Measurements from ENCODE around the gene HOXA11. TPM values are rescaled to one million over a fixed set of nuclear protein-coding genes. Genes with fewer than 3 reads are reported as not detected.

Gene HOXA11
- total RNA-seq, 1 experiment from 2014 or later, result 0.08 TPM

DNA sequence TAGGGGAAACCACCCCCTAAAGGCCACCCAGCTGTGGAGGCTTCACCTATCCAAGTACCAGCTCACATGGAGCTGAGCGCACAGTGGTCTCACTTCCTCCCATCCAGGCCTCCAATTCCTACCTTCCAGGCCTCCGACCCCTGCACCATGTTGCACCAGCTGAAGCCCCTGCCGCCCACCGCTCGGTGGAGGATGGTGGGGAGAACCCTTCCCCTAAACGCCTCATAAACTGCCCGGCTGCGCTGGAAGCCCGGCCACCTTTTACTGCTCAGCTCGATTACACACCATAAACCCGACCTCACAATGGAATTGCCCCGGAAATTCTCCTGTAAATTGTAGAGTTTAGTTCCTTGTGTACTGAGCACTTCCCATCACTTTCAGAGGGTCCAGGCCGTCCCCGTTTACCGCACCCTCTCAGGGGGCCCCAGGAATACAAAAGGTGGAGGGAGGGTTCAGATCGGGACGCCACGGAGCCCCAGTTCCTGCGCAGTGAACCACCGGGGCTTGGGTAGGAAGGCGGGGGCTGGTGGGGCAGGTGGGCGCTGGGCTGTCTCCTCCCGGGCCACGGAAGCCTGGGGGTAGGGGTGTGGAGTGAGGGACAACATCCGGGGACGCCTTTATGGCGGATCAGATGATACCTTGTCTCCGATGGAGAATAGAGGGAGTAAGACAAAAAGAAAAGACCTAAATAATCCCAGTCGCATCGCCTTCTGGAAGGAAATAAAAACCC lies 27.2 kb downstream of the HOXA11 start:
- in situ Hi-C loops (cut with HindIII; ENCODE audit: low pct_unique_long_range_greater_than_20kb, low sequenced_read_pairs), result no loop called here

DNA sequence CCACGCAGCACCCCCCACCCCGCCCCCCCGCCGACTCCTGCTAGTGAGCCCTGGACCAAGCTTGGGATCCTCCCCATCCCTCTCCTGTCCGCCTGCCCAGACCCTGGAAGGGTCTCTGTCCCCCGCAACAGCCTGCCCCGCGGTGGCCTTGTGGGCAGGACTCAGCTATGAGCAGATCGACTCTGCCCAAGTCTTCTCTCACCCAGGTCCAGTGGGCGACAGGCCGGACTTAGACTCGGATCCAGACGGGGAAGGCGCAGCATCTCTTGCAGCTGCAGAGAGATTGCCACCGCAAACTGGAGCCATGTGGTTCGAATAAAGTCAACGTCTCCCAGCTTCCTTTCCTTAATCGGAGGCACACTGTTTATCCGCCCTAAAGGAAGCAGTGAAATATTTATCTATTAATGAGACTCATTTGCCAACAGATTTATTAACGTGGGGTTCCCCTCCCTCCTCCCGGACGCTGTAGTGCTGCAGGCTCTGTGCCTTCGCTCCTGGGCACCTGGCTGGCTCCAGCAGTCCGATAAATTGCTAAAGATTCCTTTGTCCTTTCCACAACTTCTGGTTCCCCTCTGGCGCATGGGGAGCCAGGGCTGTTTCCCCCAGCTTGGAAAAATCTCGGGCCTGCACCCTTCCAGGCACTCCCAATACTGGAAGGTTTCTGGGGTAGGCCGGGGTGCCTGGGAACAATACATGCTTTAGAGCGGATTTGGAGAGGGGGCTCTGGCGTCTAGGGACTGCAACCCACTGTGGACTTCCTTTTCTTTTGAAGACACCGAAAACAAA lies 27.9 kb downstream of the HOXA11 start:
- in situ Hi-C loops (cut with HindIII; ENCODE audit: low pct_unique_long_range_greater_than_20kb, low sequenced_read_pairs), result no loop called here
- DNase-seq (ENCODE audit: low read depth, low spot score), result no peak

More for the DNA sequence above, 27.2 kb downstream of the HOXA11 start:
- DNase-seq (ENCODE audit: low read depth, low spot score), result no peak

DNA sequence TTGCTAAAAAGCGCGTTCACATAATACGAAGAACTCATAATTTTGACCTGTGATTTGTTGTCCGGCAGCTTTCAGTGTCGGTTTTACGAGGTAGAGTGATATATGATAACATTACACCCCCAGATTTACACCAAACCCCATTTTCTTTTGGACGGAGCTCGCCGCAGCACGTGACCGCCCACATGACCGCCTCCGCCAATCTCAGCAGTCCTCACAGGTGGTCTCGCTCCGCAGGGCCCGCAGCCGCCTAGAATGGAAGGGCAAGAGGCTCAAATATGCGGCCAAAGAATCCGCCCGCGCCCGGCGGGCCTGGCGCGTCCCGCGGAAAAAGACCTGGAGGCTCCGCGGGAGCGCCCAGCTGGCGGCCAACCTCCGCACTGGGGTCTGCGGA lies 28.5 kb downstream of the HOXA11 start, which contains the start of gene HOXA7:
HOXA7 (minus strand) TSS at position 168 of the 391 bp plus-strand sequence; CDS start at position 38, 130 bp downstream.
- in situ Hi-C loops (cut with HindIII; ENCODE audit: low pct_unique_long_range_greater_than_20kb, low sequenced_read_pairs), result no loop called here
- no peak for DNase-seq (ENCODE audit: low read depth, low spot score)

DNA sequence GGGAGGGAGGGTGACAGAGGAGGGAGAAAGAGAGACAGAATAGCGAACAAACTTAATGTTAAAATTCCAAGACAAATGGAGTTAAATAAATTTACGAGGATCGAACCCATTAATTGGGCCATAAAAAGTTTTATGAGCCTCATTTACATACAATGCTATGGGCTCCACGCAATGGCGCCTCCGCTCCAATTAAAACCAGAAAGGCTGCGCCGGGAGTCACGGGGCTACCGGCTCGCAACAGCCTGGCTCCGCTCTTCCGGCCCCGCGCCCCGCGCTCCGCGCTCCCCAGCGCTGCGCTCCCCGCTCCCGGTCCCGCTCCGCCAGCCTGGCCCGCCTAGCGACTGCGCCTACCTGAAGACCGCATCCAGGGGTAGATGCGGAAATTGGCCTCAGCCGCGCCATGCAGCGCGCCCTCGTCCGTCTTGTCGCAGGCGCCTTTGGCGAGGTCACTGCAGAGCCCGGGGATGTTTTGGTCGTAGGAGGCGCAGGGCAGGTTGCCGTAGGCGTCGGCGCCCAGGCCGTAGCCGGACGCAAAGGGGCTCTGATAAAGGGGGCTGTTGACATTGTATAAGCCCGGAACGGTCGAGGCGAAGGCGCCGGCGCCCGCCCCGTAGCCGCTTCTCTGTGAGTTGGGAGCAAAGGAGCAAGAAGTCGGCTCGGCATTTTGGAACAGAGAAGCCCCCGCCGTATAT lies 29.1 kb downstream of the HOXA11 start:
- no peak for DNase-seq (ENCODE audit: low read depth, low spot score)
- in situ Hi-C loops (cut with HindIII; ENCODE audit: low pct_unique_long_range_greater_than_20kb, low sequenced_read_pairs), result no loop called here

DNA sequence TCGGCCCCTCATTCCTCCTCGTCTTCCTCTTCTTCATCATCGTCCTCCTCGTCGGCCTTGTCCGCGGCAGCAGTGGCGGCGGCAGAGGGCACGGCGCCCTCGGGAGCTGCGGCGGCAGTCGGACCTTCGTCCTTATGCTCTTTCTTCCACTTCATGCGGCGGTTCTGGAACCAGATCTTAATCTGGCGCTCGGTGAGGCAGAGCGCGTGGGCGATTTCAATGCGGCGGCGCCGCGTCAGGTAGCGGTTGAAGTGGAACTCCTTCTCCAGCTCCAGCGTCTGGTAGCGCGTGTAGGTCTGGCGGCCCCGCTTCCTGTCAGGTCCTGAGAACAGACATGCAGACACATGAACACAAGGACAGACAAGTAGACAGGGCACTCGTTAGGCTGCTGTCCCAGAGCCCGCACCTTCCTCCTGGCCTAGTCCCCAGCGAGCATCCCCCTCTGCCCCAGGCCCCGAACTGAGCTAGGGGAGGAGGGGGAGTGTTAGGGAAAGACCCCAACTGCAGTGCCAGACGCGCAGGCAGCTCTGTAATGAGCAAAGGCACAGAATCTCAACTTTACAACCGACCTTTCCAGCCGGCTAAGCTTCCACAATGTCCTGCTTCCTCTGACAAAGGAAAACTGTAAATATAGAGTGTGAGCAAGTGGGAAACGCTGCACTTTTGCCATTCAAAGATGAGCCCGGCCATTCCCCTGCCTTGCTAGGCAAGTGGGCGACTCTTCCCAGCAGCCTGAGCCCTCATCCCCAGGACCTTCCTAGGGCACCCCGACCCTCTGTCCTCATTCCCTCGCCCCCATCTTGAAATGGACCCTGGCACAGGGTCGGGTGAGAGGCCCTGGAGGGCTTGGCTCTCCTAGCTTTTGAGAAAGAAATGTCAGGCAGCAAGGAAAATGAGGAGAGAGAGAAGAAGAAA lies 29.9 kb downstream of the HOXA11 start:
- no peak for DNase-seq (ENCODE audit: low read depth, low spot score)
- in situ Hi-C loops (cut with HindIII; ENCODE audit: low pct_unique_long_range_greater_than_20kb, low sequenced_read_pairs), result no loop called here

DNA sequence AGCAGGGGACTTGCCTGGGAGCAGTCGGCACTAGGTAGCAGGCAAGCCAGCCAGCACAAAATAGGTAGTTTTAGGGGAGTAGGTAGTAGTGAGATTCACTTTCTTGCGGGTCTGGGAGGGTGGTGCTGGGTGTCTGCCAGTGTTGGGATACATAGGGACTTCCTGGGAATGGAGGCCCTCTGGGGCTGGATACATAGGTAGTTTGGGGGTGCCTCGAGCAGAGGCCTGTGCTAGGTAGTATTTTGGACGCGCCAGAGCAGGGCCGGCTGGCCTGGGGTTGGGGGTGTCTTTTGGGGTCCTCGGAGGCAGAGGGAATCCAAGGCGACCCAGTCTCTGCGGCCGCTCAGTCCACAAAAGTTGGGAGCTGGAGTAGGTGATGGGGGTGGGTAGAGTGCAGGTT lies 30.7 kb downstream of the HOXA11 start:
- in situ Hi-C loops (cut with HindIII; ENCODE audit: low pct_unique_long_range_greater_than_20kb, low sequenced_read_pairs), result no loop called here

DNA sequence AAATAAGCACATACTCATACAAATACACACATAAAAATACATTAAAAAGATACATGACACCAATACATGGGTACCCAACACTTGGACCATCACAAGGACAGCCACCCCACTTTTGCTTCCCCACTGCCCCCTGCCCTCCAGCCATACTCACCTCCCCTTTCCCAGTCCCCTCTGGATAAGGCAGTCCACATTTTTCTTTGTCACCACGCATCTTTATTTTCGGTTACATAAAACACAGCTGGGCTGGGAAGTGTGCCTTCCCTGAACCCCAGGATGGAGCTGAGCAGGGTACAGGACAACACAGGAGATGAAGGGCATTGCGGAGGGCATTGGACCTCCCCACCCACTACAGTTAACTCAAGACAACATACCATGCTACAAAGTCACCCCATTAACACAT lies 31.5 kb downstream of the HOXA11 start:
- in situ Hi-C loops (cut with HindIII; ENCODE audit: low pct_unique_long_range_greater_than_20kb, low sequenced_read_pairs), result no loop called here

More for the DNA sequence above, 30.7 kb downstream of the HOXA11 start:
- no peak for DNase-seq (ENCODE audit: low read depth, low spot score)

DNA sequence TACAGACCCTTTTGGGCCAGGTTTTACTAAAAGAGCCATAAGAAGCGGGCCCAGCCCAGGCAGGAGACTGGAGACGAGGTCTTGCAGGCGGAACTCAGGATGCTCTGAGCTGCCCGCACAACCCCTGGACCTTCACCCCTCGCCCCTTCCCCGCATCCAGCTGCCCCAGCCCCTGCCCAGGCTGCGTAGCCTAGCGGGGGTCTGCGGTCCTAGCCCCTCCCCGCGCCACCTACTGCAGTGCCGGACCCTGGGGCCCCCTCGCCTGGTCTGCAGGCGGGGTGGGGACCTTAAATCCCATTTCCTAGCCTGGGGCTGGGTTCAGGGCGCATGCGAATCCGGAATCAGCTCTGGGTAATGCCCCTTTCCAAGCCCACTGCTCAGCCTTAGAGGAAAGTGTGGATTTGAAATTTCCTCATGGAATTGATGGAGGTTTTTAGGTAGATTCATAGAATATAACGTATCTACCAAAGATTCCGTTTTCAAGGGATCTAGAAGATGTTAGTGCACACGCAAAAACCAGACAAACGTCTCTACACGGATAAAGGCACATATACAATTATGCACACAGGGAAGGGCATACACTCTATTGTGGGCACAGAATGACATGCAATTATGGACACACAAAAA lies 32.1 kb downstream of the HOXA11 start:
- no peak for DNase-seq (ENCODE audit: low read depth, low spot score)
- in situ Hi-C loops (cut with HindIII; ENCODE audit: low pct_unique_long_range_greater_than_20kb, low sequenced_read_pairs), result no loop called here

More for the DNA sequence above, 31.5 kb downstream of the HOXA11 start:
- DNase-seq (ENCODE audit: low read depth, low spot score), result no peak

DNA sequence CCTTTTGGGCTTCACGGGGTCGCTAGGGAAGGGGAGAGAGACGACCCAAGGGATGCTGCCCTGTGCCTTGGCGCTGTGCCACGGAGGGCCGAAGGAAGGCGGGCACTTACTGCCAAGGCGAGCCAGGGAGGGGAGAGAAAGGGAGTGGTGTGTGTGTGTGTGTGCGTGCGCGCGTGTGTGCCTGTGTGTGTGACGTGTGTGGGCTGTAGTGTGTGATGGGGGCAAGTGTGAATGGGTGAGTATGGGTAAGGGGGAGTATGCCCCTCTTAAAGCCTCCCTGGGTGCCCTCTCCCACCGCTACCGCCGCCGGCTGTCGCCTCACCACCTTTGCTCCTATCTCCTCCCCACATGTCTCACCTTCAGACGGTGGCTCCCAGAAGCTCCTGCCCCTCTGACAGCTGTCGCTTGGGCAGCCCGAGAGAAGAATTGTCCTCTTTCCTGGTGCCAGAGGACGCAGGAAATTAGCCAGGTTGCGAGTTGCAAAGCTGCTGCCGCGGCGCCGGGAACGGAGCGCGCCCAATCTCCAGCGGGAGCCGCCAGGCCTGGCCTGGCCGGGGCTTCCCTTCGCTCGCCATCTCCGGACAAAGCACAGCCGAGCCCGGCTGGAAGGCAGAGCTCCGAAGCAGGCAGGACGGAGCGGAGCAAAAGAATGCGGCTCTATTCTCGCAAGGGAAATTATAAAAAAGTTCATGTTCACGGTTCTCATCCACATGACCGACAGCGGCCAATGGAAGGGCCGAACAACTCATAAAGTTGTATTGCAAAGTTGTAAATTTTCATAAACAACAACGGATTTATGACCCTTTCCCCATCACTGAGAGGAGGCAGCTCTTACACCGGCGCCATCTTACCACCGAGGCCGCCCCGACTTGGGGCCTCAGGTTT lies 32.9 kb downstream of the HOXA11 start, which contains the start of gene HOXA3:
HOXA3 (minus strand) TSS at position 653 of the 885 bp plus-strand sequence. CDS start 41,943 bp downstream, outside the sequence.
- DNase-seq (ENCODE audit: low read depth, low spot score), result no peak

DNA sequence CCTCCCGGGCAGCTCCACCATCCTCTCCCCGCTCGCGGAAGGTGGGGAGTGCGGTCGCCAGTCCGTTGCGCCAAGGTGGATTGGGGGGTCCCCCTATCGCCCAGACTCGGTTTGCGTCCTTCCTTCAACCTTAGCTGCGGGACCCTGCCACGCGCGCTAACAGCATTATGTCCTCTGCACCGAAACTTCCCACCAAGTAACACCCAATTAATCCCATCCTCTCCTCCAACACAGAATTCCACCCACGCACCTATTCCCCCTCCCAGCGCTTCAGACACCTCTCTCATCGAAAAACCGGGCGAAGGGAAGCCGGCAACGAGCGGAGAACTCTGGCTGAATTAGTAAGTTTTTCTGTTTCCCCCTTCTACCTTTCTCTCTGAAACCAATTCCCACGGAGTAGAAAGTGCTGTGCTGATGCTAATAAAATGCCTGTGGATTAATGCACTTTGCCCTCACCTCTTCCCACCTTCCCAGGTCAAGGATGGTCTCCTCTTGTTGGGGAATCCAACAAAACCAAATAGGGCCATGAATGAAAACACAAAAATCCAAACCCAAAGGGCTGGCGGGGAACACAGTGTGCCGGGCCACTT lies 33.6 kb downstream of the HOXA11 start:
- no peak for DNase-seq (ENCODE audit: low read depth, low spot score)
- in situ Hi-C loops (cut with HindIII; ENCODE audit: low pct_unique_long_range_greater_than_20kb, low sequenced_read_pairs), result no loop called here

More for the DNA sequence above, 32.9 kb downstream of the HOXA11 start, which contains the start of gene HOXA3:
- in situ Hi-C loops (cut with HindIII; ENCODE audit: low pct_unique_long_range_greater_than_20kb, low sequenced_read_pairs), result no loop called here

DNA sequence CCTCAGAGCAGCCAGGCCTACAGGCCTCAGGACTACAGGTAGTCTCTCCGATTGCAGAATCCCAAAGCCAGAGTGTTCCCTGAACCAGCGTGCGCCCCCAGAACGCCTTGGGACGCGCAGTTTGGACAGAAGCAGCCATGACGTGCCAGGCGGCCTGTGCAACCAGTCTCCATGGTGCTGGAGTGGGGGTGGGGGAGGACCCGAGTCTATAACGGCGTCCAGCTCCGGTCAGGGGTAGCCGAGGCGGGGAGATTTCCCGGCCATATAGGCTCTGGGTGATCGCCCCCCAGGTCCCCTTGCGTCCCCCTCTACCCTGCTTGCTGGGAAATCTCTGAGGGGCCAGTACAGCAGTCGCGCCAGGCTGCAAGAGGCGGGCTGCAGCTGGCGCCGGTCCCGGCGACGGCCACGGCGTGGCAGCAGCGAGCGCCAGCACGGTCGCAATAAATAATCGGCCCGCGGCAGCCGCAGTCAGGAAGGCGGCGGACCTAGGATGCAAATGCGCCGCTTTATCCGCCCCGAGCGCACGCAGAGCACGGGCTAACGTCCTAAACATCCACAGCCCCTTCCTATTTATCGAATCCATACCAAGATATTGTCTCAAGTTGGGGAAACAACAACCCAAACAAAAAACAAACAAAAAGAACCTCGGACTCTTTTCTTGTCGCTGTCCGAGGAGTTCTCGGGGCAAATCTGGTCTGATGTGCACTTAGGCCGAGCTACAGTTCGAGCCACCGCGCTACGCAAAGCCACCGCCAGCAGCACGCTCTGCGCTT lies 34.3 kb downstream of the HOXA11 start:
- peak; percentile 85 for DNase-seq (ENCODE audit: low read depth, low spot score)
- in situ Hi-C loops (cut with HindIII; ENCODE audit: low pct_unique_long_range_greater_than_20kb, low sequenced_read_pairs), result no loop called here

DNA sequence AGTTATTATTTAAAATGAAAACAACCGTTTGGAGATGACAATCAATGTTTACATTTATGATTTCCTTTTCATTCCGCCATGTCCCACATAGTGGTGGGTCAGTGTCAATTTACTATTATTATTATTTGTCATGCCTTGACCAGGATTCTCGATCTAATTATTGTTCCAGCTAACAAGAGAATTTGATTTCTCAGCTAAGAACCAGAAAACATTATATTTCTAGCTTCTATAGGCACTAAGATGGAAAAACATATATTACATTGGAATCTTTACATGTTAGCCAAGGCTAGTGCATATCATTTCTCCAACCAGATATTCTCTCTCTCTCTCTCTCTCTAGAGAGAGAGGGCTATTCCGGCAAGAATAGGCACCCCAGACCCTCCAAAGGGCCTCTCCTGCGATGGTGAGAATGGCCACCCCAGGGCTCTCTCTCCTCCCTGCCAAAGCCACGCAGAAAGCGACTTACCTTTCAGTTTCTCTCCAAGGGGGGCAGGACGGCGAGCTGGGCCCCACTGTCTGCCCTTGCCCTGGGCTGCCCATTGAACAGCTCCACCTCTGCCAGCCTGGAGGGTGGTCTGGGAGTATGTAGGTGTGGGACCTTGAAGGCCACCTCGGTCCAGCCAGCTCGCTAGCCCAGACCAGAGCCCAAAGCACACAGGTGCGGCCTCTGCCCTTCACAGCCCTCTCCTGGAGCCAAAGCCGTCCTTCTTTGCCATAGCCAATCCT lies 35.0 kb downstream of the HOXA11 start:
- in situ Hi-C loops (cut with HindIII; ENCODE audit: low pct_unique_long_range_greater_than_20kb, low sequenced_read_pairs), result no loop called here
- DNase-seq (ENCODE audit: low read depth, low spot score), result peak; percentile 31

DNA sequence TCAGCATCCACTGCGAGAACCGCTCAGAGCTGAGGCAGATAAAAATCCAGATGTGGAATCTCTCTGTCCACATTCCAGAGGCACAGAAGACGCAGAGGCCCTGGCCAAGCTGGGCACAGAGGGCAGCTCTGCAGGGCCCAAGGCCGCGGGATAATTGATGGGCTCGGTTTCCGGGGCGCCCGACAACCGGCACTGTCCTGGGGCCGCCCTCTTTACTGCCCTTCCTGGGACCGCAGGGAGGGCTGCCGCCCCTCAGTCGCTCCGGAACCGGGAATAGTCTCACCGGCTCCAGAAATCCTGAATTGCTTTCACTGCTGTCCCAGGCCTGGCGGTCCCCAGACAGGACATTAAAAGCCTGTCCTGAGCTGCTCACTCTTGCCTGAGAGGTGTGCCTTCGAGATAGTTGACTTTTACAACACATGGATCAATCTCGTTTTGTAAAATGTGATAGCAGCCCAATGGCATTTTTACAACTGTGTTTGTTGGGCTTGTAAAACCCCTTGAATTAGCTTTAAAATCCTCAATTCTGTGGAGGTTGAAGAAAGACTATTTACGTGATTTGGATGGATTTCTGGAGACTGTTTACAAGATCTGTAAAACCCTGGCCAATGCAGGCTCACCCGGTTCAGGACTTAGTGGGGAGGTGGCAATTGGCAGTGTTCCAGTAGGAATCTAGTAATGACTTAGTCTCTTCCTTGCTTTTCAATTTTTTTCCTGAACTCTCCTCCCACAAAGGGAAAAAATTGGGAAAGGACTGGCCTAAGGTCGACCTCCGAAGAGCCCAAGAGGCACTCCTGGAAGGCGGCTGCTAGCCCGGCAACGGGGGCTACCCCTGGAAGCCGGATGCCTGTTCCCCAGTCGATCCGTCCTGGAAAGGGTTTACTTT lies 36.0 kb downstream of the HOXA11 start:
- no peak for DNase-seq (ENCODE audit: low read depth, low spot score)
- in situ Hi-C loops (cut with HindIII; ENCODE audit: low pct_unique_long_range_greater_than_20kb, low sequenced_read_pairs), result no loop called here
